ENCODE measurements around the gene SPG7.

The SPG7 gene

DNA sequence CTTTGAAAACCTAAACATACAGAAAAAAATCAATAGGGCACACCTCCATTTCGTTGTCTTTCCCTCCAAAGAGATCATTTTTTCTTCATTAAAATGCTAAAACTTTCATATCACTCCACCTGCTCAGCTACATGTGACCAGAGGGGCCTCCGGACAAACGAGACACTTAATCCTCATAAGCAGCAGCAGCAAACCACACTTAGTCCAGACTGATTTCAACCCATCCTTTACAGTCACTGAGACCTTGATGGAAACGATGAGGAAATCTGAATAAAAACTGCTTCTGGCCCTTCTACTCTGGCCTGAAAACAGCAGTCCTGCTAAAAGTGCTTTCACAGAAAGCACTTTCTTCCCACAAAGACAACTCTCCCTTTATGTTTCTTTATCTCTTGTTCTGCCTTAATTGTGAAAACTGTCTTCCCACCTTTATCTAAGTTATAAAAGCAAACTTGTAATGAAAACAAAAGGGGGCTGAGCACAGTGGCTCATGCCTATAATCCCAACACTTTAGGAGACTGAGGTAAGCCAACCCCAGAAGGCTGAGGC lies 22.4 kb upstream of the SPG7 start:
- DNase-seq, result no peak

GRCh38 chr16:89489040-89489897 lies 18.9 kb upstream of the SPG7 start:
- DNase-seq, result peak; percentile 36

GRCh38 chr16:89489898-89490438 lies 18.2 kb upstream of the SPG7 start:
- DNase-seq, result no peak

- peak; percentile 97 for DNase-seq
Observed at GRCh38 chr16:89490439-89491237, 17.6 kb upstream of the SPG7 start, which contains the start of gene ANKRD11. Gene ANKRD11 (minus strand): TSS chr16:89490561. CDS start chr16:89317019, 173,542 bp downstream.

DNA sequence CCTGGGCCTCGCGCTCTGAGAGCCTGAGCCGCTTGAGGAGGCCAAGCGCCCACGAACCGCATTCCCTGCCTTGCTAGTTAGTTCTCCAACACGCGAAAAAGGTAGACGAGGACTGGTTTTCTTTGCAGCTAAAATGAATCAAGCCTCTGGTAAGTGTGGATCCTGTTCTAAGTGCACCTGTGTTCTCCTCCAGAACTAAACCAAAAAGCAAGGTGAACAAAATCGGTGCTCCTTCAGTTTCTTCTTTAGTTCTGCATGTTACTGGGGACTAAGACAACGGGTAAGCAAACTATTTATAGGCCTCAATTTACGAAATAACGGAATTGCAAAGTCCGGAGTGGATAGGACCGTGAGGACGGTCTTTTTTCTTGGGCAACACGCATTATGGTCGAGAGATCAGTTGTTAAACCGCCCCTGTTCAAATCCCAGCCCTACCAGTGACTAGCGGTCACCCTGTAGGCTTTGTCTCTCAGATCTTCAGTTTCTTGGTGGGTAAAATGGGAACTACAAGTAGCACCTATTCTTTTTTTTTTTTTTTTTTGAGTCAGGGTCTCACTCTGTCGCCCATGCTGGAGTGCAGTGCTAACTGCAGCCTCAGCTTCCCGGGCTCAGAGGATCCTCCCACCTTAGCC lies 16.8 kb upstream of the SPG7 start:
- DNase-seq, result peak; percentile 11

DNA sequence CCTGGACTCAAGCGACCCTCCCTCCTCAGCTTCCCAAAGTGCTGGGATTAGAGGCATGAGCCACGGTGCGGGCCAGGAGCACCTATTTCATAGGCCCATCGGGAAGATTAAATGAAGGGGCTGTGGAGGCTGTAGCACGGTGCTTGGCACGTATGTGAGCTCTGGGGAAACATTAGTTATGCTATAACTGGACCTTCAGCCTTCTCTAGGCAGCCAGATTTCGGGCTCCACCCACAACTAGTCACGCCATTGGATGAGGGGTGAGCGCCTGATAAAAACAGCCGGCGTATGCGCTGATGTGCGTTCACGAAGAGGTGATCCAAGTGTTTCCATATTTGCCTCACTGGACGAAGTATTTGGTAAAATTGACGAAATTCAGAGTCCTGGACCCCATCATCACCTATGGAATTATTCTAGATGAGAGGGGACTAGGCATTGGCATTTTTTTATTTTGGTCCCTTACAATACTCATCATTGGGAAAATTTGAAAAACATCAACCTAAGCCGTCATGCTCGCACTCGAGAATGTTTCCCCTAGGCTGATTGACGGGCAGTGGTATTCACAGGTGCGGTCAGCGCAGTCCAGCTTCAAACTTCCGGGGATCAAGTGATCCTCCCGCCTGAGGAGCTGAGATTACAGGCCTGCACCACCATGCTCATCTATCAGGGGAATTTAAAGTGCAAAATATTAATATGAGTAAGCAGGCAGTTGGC lies 16.1 kb upstream of the SPG7 start:
- no peak for DNase-seq

DNA sequence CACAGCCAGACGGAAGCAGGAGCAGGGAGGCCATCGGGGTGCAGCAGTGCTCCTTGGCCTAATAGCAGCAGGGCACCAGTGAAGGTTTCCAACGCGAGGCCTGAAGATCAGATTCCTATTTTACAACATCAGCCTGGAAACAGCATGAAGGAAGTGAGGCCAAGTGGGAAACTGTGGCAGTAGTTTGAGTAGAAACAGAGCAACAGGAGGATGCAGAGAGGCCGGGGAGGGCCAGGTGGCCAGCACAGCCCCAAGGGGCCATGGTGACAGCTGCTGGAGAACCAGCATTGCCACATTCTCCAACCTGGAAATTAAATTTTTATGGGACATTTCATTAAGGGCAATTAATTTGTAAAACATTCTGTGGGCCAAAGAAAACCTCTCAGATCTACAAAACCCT lies 14.4 kb upstream of the SPG7 start:
- no peak for DNase-seq

DNA sequence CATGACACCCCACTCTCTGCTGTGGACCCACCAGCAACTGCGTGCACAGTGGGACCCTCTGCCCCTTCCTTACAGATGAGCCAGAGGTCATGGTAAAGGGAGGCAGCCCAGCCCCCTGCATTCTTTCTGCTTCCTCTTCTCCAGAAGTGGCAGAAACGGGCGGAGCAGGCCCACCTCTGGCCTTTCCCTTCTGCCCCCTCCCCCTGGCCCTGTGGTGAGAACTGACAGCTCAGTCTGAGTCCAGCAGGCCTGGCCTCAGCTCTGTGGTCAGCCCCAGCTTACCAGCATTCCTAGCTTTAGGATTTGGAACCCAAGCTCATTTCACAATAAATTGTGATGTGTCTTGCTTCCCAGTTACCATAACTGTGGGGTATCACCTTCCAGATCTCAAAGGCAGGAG lies 13.1 kb upstream of the SPG7 start:
- DNase-seq, result no peak

GRCh38 chr16:89498839-89499238 lies 9.4 kb upstream of the SPG7 start:
- DNase-seq, result no peak

DNA sequence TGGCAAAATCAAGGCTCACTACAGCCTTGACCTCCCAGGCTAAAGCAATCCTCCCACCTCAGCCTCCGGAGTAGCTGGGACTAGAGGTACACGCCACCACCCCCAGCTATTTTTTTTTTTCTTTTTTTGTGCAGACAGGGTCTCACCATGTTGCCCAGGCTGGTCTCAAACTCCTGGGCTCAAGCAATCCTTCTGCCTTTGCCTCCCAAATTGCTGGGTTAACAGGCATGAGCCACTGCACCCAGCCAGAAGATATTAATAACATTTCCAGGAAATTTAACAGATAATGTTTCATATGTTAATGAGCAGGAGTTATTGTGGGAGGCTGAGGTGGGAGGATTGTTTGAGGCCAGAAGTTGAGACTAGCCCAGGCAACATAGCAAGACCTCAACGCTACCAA lies 8.4 kb upstream of the SPG7 start:
- DNase-seq, result no peak

DNA sequence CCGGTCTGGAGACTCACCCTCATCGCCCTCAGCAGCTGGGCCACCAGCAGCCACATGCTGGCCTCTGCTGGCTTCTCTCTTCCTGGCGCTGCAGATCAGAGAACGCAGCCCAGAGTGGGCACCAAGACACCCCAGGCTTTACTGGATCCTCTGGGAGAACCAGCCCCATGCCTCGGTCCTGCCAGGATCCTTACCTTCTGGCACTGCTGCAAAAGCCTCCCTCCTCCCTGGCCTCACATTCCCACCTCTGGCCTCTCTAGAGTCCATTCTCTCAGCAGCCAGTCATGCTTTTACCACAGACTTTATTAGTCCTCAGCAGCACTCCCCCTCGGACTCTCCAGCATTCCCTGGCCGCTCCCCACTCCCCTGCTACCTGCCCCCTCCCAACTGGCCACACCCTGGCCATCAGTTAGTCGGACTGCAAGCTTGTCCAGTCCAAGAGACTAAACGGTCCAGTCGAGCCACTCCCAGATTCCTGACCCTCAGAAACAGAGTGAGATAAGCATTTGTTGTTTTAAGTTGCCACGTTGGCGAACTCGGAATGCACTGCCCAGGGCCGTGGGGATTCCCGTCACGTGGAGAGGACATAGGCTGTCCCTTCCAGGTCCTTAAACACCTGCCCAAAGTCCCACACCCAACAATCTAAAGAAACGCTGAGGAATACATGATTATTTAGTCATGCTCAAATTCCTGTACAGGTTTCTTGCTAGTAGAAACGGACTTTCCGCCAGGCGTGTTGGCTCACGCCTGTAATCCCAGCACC lies 5.9 kb upstream of the SPG7 start:
- no peak for DNase-seq

- DNase-seq, result no peak
Observed at GRCh38 chr16:89504091-89504490, 4.1 kb upstream of the SPG7 start.

- no peak for DNase-seq
Observed at GRCh38 chr16:89505204-89506112, 2.7 kb upstream of the SPG7 start.

GRCh38 chr16:89506113-89506504 lies 2.1 kb upstream of the SPG7 start:
- no peak for DNase-seq

GRCh38 chr16:89506791-89507191 lies 1.4 kb upstream of the SPG7 start:
- no peak for DNase-seq

GRCh38 chr16:89507214-89507833 lies 879 bp upstream of the SPG7 start:
- DNase-seq, result no peak

- DNase-seq, result no peak
Observed at GRCh38 chr16:89510526-89510925, 2.3 kb downstream of the SPG7 start.

DNA sequence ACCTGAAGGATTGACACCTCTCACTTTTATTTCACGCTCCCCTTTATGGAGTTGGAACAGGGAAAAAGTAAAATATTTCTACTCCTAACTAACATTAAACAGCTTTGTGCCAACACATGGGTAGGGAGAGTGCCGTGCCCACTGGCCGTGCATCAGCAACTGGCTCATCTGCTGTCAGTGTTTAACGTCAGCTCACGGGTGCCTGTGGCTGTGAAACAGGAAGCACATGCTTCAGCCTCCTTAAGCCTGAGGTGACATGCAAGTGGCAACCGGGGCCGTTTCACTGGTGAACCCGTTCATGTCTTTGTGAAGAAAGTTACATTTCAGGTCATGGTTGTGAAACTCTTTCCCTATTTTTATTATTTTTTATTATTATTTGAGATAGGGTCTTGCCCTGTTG lies 3.2 kb downstream of the SPG7 start:
- no peak for DNase-seq

DNA sequence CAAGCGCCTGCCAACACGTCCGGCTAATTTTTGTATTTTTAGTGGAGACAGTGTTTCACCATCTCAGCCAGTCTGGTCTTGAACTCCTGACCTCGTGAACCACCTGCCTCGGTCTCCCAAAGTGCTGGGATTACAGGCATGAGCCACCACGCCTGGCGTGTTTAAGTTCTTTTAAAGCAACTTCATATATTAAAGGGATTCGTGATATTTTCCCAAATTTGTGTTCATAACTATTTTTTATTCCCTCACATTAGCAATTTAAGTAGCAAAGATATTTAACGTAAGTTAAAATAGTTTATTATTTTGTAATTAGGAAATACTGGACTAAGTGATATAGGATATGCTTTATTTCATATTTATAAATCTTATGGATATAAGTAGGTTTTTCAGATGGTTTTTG lies 4.2 kb downstream of the SPG7 start:
- DNase-seq, result no peak

GRCh38 chr16:89517128-89517527 lies 8.9 kb downstream of the SPG7 start:
- no peak for DNase-seq

All from NCI-H1694 (cell line).